WI38 (cell line): Measurements from ENCODE around the gene NOS1AP.

Experiments
- H3K4me3 ChIP-seq: 2 replicates; pipeline ENCODE4 v1.5.1; 2011; ENCODE audit warnings: low read depth, mild to moderate bottlenecking, control low read depth, low read length
- CTCF ChIP-seq: IDR thresholded peaks from 2 replicates; pipeline ENCODE4 v1.5.1; 2012; ENCODE audit warnings: low read depth, mild to moderate bottlenecking, control low read depth, low read length

Gene NOS1AP

GRCh38 chr1:162128693-162129356 lies 59.3 kb downstream of the NOS1AP start:
- H3K4me3 ChIP-seq = no peak overlapping the region
- no peak for TF ChIP-seq CTCF

- H3K4me3 ChIP-seq = no peak overlapping the region
- no peak for TF ChIP-seq CTCF
Observed at GRCh38 chr1:162130308-162130707, 60.8 kb downstream of the NOS1AP start.

DNA sequence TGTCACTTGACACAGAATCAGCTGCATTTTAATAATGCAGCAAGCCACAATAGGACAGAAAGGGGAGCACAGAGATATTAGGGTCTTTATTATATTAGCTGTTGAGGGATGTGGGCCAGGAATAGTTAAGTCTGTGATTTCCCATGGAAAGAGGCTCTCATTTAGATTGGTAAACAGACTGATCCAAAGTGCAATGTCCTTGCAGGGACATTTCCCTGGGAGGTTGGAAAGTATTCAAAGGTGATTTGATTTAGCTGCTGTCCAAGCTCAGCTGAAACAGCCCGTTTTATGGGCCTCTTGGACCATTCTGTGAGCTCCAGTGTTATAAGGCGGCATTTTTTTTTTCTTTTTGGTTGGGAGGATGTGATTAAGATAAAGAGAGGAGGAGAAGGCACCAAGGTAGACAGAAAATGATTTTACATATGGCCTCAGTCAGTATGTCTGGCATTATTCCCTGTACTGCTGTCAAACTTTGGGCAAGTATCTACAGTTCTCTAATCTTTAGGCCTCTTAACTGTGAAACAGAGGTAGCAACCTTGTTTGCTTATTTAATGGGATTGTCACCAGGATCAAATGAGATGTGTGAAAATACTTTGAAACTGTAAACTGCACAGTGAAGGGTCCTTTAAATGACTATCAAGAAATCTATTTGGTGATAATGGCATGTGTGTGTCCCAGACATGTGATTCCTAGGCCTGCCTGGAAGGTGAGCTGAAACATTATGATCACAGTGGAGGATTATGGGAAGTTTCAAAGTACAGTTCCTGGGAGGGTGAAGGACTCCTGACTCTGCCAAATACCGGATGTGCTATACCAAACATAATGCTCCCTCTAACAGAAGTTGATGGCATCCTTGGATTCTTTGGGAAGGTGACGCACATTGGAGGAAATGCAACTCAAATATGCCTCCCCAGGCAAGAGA lies 62.2 kb downstream of the NOS1AP start:
- no peak for TF ChIP-seq CTCF

DNA sequence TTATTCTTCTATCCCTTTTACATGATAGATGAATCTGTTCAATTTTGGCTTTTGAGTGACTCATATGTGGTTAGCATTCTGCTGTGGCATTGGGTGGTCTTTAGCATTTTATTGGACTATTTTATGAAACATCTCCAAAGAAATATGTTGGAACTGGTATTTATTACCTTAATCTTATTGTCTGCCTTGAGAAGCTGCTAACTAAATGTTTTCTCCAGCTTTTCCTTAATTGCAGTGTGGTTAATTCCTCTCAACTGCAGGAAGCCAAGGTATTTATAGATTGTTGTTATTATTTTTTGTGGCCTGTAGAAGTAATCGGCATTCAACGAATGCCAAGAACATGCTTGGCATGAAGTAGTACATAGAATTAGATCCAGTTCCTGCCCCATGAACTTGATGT lies 64.1 kb downstream of the NOS1AP start:
- no peak overlapping the region for H3K4me3 ChIP-seq
- TF ChIP-seq CTCF = no peak

More for the DNA sequence above, 62.2 kb downstream of the NOS1AP start:
- no peak overlapping the region for H3K4me3 ChIP-seq

GRCh38 chr1:162134646-162135045 lies 65.2 kb downstream of the NOS1AP start:
- no peak for TF ChIP-seq CTCF

GRCh38 chr1:162135271-162135775 lies 65.8 kb downstream of the NOS1AP start:
- no peak overlapping the region for H3K4me3 ChIP-seq
- TF ChIP-seq CTCF = no peak

More at GRCh38 chr1:162134646-162135045, 65.2 kb downstream of the NOS1AP start:
- H3K4me3 ChIP-seq = no peak overlapping the region

GRCh38 chr1:162136760-162137159 lies 67.3 kb downstream of the NOS1AP start:
- no peak overlapping the region for H3K4me3 ChIP-seq
- no peak for TF ChIP-seq CTCF
